NCI-H748 (cell line): ENCODE results near the gene TLR9.

Experiments used
- DNase-seq: peaks from one replicate; lab custom pipeline; 2025; ENCODE audit not compliant: unreplicated experiment; lab: John Stamatoyannopoulos, UW

Gene TLR9

GRCh38 chr3:52176180-52176752, 49.2 kb downstream of the TLR9 start:
- no peak for DNase-seq

GRCh38 chr3:52175416-52176179, 49.8 kb downstream of the TLR9 start:
- DNase-seq: no peak

GRCh38 chr3:52174896-52175295, 50.5 kb downstream of the TLR9 start:
- no peak for DNase-seq

GRCh38 chr3:52173101-52173500, 52.3 kb downstream of the TLR9 start:
- DNase-seq: no peak

GRCh38 chr3:52172262-52172757, 53.1 kb downstream of the TLR9 start:
- DNase-seq: no peak

GRCh38 chr3:52171514-52172261, 53.8 kb downstream of the TLR9 start:
- DNase-seq: no peak
